Liver (tissue), 9 donors: Measurements from ENCODE around the gene ZNF318. TPM values are rescaled to one million over a fixed set of nuclear protein-coding genes. Genes with fewer than 3 reads are reported as not detected.

Experiments
- DNase-seq: peaks from one replicate; pipeline ENCODE4 v3.0.0-alpha.2; 2017; ENCODE audit warnings: low spot score
- H3K27ac ChIP-seq, 2 donors: one replicate each; pipeline ENCODE4 v1.7.0; 2013; ENCODE audit warnings: inconsistent platforms in 2 of 2, low read length in 2 of 2, control low read depth in 1 of 2, low read depth in 1 of 2, mild to moderate bottlenecking in 1 of 2
- H3K27me3 ChIP-seq, 4 donors: one replicate each; pipeline versions ENCODE4 v1.6.1 to v1.7.0; 2013; ENCODE audit warnings: low read length in 3 of 4, inconsistent platforms in 1 of 4, mild to moderate bottlenecking in 1 of 4, moderate library complexity in 1 of 4; ENCODE audit not compliant: control insufficient read depth in 4 of 4, insufficient read depth in 4 of 4
- H3K36me3 ChIP-seq, 4 donors: one replicate each; pipeline versions ENCODE4 v1.6.1 to v1.7.0; 2013; ENCODE audit warnings: low read length in 3 of 4, mild to moderate bottlenecking in 3 of 4, low read depth in 1 of 4, moderate library complexity in 1 of 4; ENCODE audit not compliant: control insufficient read depth in 4 of 4, insufficient read depth in 3 of 4
- H3K4me1 ChIP-seq, 4 donors: one replicate each; pipeline versions ENCODE4 v1.6.1 to v1.7.0; 2013; ENCODE audit warnings: low read length in 3 of 4, mild to moderate bottlenecking in 3 of 4, moderate library complexity in 1 of 4; ENCODE audit not compliant: control insufficient read depth in 4 of 4, insufficient read depth in 4 of 4
- H3K4me3 ChIP-seq, 3 donors: one replicate each; pipeline versions ENCODE4 v1.6.1 to v1.7.0; 2013; ENCODE audit warnings: low read length in 3 of 3, control low read depth in 1 of 3, low read depth in 1 of 3, mild to moderate bottlenecking in 1 of 3
- H3K9ac ChIP-seq, 2 donors: one replicate each; pipeline ENCODE4 v1.7.0; 2013; ENCODE audit warnings: low read length in 2 of 2, mild to moderate bottlenecking in 2 of 2, moderate library complexity in 2 of 2, control low read depth in 1 of 2, low read depth in 1 of 2
- H3K9me3 ChIP-seq, 4 donors: one replicate each; pipeline versions ENCODE4 v1.6.1 to v1.7.0; 2013; ENCODE audit warnings: low read length in 3 of 4; ENCODE audit not compliant: control insufficient read depth in 4 of 4
- CTCF ChIP-seq: fragments of 150-350 bp; IDR thresholded peaks from 2 replicates; pipeline ENCODE4 v1.5.1; 2017; ENCODE audit warnings: improper control_type of control experiment, low read depth, low read length; ENCODE audit not compliant: missing input control
- EGR1 ChIP-seq, 2 donors: IDR thresholded peaks; 2 replicates each; pipeline ENCODE4 v1.6.1; 2016 to 2018; ENCODE audit warnings: antibody characterized with exemption in 2 of 2, low read depth in 2 of 2
- FOXA1 ChIP-seq: IDR thresholded peaks from 2 replicates; pipeline ENCODE4 v1.6.1; 2016; ENCODE audit warnings: antibody characterized with exemption
- FOXA2 ChIP-seq: IDR thresholded peaks from 2 replicates; pipeline ENCODE4 v1.6.1; 2016; ENCODE audit warnings: antibody characterized with exemption
- HNF4A ChIP-seq, 2 donors: conservative IDR thresholded peaks; 2 replicates each; pipeline ENCODE4 v1.6.1; 2016; ENCODE audit warnings: antibody characterized with exemption in 2 of 2, mild to moderate bottlenecking in 2 of 2
- HNF4G ChIP-seq: IDR thresholded peaks from 2 replicates; pipeline ENCODE4 v1.6.1; 2016; ENCODE audit warnings: antibody characterized with exemption
- NR2F2 ChIP-seq: IDR thresholded peaks from 2 replicates; pipeline ENCODE4 v1.6.1; 2016; ENCODE audit warnings: antibody characterized with exemption
- RAD21 ChIP-seq, 2 donors: IDR thresholded peaks; 2 replicates each; pipeline ENCODE4 v1.6.1; 2016; ENCODE audit warnings: antibody characterized with exemption in 2 of 2, mild to moderate bottlenecking in 2 of 2
- REST ChIP-seq: IDR thresholded peaks from 2 replicates; pipeline ENCODE4 v1.6.1; 2016; ENCODE audit warnings: antibody characterized with exemption, mild to moderate bottlenecking
- RXRA ChIP-seq, 2 donors: IDR thresholded peaks; 2 replicates each; pipeline ENCODE4 v1.6.1; 2017 to 2018; ENCODE audit warnings: antibody characterized with exemption in 2 of 2, mild to moderate bottlenecking in 1 of 2
- SP1 ChIP-seq: IDR thresholded peaks from 2 replicates; pipeline ENCODE4 v1.6.1; 2018; ENCODE audit warnings: antibody characterized with exemption, mild to moderate bottlenecking
- TAF1 ChIP-seq: conservative IDR thresholded peaks from 2 replicates; pipeline ENCODE4 v1.6.1; 2016; ENCODE audit warnings: antibody characterized with exemption, mild to moderate bottlenecking
- YY1 ChIP-seq: IDR thresholded peaks from 2 replicates; pipeline ENCODE4 v1.6.1; 2016; ENCODE audit warnings: antibody characterized with exemption, mild to moderate bottlenecking
- WGBS: extraction: QIAGEN DNeasy Blood & Tissue Kit; methylation state at CpG from one replicate; pipeline ENCODE4 v1.1.7; 2013; 5-methylcytosine and 5-hydroxymethylcytosine counted together
- polyA plus RNA-seq, 2 donors: library from polyadenylated mRNA; stranded (reverse) in 1 of 2; unstranded in 1 of 2; fragments of 200-250 nt in 1 of 2; fragments of >200 nt in 1 of 2; fragmentation: Nextera tagmentation in 1 of 2; extraction: Ambion mirVana in 1 of 2; gene quantifications; one replicate each; pipeline versions ENCODE4 v1.2.1 to v1.2.3, GENCODE V29; 2013 to 2015
- total RNA-seq, 2 donors: library from RNA; depleted of rRNA; stranded (reverse); fragments of >200 nt; gene quantifications; one replicate each; pipeline ENCODE4 v1.2.3, GENCODE V29; 2014
- TF ChIP-seq, protein P1 (sequence below): IDR thresholded peaks from 2 replicates; pipeline ENCODE4 v1.6.1; 2016; ENCODE audit warnings: antibody characterized with exemption
- TF ChIP-seq, protein P2 (sequence below): IDR thresholded peaks from 2 replicates; pipeline ENCODE4 v1.6.1; 2016; ENCODE audit warnings: antibody characterized with exemption
- TF ChIP-seq, protein P3 (sequence below): IDR thresholded peaks from 2 replicates; pipeline ENCODE4 v1.6.1; 2016; ENCODE audit warnings: antibody characterized with exemption
- donor health status: healthy.
- donor health status: healthy.
- donor health status: healthy.
- donor health status: healthy.
- donor health status: healthy.

The ZNF318 gene
- total and polyA plus RNA-seq, 4 donors: 3.6 to 9.1 (median 4.2) TPM

DNA sequence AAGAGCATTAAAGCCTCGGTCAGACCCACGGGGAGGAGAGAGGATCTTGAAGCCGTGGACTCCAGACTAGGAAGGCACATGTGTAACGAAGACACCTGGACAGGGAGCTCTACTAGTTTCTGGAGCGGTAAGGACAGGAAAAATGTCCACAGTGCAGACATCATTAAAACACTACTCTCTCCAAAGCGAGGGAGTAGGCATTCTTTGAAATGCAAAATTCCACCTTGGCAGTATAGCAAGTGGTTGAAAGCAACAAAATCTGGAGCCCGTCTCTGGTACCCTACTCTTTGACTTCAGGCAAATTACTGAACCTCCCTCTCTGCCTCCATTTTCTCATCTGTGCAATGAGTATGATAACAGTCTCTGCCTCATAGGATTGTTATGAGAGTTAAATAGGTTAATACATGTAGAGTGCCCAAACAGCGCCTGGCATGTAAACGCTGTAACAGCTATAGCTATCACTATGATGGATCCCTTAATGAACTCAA, 60.4 kb downstream of the ZNF318 start:
- Histone ChIP-seq H3K27ac (peak overlapping the region in 1 of 2 donors; percentile 60), H3K9ac (no peak overlapping the region), H3K36me3 (peaks cover 0 to 7% (median 2%) of the 10 kb centered on the region in 4 donors), H3K4me3 (peak overlapping the region in 2 of 3 donors; percentile 22 to 47), H3K27me3 (no peaks in the 10 kb centered on the region), H3K9me3 (no peaks in the 10 kb centered on the region), H3K4me1 (peaks cover 4 to 24% (median 14%) of the 10 kb centered on the region in 4 donors)
- no peak for DNase-seq
- WGBS: 33% methylated on average over 9 of the region's 9 CpGs
- TF ChIP-seq TAF1: no peak

- 5% methylated on average over 39 of the region's 39 CpGs for WGBS
- no peak for DNase-seq
- peaks cover 4 to 28% (median 15%) of the 10 kb centered on the region in 4 donors for H3K4me1 ChIP-seq
- H3K27me3 ChIP-seq: no peaks in the 10 kb centered on the region
- H3K27ac ChIP-seq: peak within 1 kb of the TSS; percentile 60 to 61
- no peak within 1 kb of the TSS for H3K9ac ChIP-seq
- peaks cover 0 to 14% (median 4%) of the 10 kb centered on the region in 4 donors for H3K36me3 ChIP-seq
- H3K9me3 ChIP-seq: no peaks in the 10 kb centered on the region
- peak; percentile 2 to 7 for TF ChIP-seq HNF4A (conservative IDR thresholded peaks at IDR 0.05)
- TF ChIP-seq RXRA (IDR thresholded peaks at IDR 0.05): peak; percentile 9 to 36
- TF ChIP-seq RAD21 (IDR thresholded peaks at IDR 0.05): peak; percentile 54 to 71
- no peak for TF ChIP-seq YY1
- TF ChIP-seq, protein P1, sequence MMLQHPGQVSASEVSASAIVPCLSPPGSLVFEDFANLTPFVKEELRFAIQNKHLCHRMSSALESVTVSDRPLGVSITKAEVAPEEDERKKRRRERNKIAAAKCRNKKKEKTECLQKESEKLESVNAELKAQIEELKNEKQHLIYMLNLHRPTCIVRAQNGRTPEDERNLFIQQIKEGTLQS: no peak
- no peak for TF ChIP-seq EGR1 (IDR thresholded peaks at IDR 0.05; ENCODE audit: low read depth in 2 of 2)
- peak; percentile 18 for TF ChIP-seq FOXA2
- TF ChIP-seq, protein P2, sequence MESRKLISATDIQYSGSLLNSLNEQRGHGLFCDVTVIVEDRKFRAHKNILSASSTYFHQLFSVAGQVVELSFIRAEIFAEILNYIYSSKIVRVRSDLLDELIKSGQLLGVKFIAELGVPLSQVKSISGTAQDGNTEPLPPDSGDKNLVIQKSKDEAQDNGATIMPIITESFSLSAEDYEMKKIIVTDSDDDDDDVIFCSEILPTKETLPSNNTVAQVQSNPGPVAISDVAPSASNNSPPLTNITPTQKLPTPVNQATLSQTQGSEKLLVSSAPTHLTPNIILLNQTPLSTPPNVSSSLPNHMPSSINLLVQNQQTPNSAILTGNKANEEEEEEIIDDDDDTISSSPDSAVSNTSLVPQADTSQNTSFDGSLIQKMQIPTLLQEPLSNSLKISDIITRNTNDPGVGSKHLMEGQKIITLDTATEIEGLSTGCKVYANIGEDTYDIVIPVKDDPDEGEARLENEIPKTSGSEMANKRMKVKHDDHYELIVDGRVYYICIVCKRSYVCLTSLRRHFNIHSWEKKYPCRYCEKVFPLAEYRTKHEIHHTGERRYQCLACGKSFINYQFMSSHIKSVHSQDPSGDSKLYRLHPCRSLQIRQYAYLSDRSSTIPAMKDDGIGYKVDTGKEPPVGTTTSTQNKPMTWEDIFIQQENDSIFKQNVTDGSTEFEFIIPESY: no peak
- TF ChIP-seq, protein P3, sequence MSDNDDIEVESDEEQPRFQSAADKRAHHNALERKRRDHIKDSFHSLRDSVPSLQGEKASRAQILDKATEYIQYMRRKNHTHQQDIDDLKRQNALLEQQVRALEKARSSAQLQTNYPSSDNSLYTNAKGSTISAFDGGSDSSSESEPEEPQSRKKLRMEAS: no peak
- TF ChIP-seq NR2F2: no peak
- no peak for TF ChIP-seq HNF4G
- TF ChIP-seq SP1: peak; percentile 29
- peak; percentile 17 for TF ChIP-seq REST
- TF ChIP-seq CTCF: peak; percentile 69
- TF ChIP-seq FOXA1: no peak
- H3K4me3 ChIP-seq: peak within 1 kb of the TSS; percentile 22 to 47 (median 27)
These were observed 61.1 kb downstream of the ZNF318 start, which contains the start of gene CRIP3 for GRCh38 chr6:43308101-43308989. Gene CRIP3 (minus strand): TSS chr6:43308826. CDS start chr6:43308792, 34 bp downstream.
